Stimulated activated CD8-positive, alpha-beta memory T cell treated with anti-CD3 and anti-CD28 coated beads, Interleukin-4, amount 100 ng/mL, for 1 hour (primary cell): ENCODE results near the gene ROBO3.

Source experiments
- DNase-seq, 2 donors: peaks; one replicate each; pipeline ENCODE4 v3.0.0-alpha.2; 2020; ENCODE audit warnings: low read depth in 2 of 2, low spot score in 1 of 2

ROBO3 gene

GRCh38 chr11:124918950-124919349 lies 53.7 kb downstream of the ROBO3 start, which contains the start of gene HEPN1:
HEPN1 (plus strand) TSS chr11:124919250.
- no peak for DNase-seq

- no peak for DNase-seq
These were observed 54.7 kb downstream of the ROBO3 start for GRCh38 chr11:124919898-124920297.

- DNase-seq, result no peak
These were observed 55.1 kb downstream of the ROBO3 start for GRCh38 chr11:124920356-124920755.

- DNase-seq, result peak; percentile 59 to 64
These were observed 55.8 kb downstream of the ROBO3 start for GRCh38 chr11:124920870-124921609.

GRCh38 chr11:124922831-124923230 lies 57.6 kb downstream of the ROBO3 start:
- no peak for DNase-seq

GRCh38 chr11:124923296-124923695 lies 58.1 kb downstream of the ROBO3 start:
- no peak for DNase-seq

- DNase-seq, result no peak
These were observed 63.9 kb downstream of the ROBO3 start for GRCh38 chr11:124928942-124929665.

GRCh38 chr11:124930799-124931198 lies 65.6 kb downstream of the ROBO3 start:
- no peak for DNase-seq
